MM.1S (cell line): ENCODE measurements around the gene TENM4.

Experiments used
- CTCF ChIP-seq: fragments of 300-600 bp; sonication (generic); IDR thresholded peaks from 2 replicates; pipeline ENCODE4 v1.5.1; 2016; ENCODE audit warnings: antibody characterized with exemption, low read length, mixed read lengths
- EZH2 ChIP-seq: fragments of 300-600 bp; sonication (generic); optimal IDR thresholded peaks from 2 replicates; pipeline ENCODE3; 2017; ENCODE audit warnings: low read depth, mild to moderate bottlenecking, antibody characterized with exemption, low read length, mixed read lengths
- EZH2phosphoT487 ChIP-seq: fragments of 300-600 bp; sonication (generic); IDR thresholded peaks from 2 replicates; pipeline ENCODE4 v1.6.1; 2018; ENCODE audit warnings: antibody characterized with exemption, low read length

GRCh38 chr11:79470161-79470560, 29.3 kb upstream of the TENM4 start:
- TF ChIP-seq CTCF (no peak), EZH2phosphoT487 (no peak), EZH2 (no peak)
